Measurements from ENCODE around the gene MAPRE3.
"Not testable (repeated sequence)": the region's sequence is repeated elsewhere in the genome, so short reads cannot be mapped to it uniquely, and the experiment has no call there.

The MAPRE3 gene
- total RNA-seq: 6.6 reads per million, percentile 24 among the genes with 10 or more reads in this experiment

DNA sequence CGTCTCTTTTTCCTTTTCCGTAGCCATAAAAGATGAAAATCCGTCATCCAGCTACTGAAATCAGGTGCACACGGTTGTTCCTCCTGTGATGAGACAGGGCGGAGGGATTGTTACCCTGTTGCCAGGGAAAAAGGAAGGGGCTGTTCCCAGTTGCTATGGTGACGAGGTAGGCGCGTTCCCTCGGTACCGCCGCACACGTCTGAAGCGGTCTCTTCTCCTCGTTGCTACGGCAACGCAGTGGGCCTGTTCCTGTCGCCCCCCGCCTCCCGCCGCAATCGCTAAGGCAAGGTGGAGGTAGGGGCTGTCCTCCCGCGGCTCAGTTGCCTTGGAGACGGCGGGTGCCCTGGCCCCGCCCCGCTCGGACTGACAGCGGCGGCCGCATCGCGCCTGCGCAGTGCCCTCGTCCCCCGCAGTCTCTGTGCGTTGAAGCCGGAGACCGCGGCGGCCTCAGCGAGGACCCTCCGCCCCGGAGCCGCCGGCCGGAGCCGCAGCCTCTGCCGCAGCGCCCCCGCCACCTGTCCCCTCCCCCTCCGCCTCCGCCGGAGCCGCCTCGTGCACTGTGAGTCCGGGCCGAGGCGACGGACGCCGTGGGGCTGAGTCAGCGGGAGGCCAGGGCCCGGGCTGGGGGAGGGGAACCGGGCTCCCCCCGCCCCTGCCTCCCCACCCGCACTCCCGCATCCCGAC lies at the start of gene MAPRE3:
TSS of gene MAPRE3 (plus strand) at position 394 of the 684 bp plus-strand sequence. CDS start 51,582 bp downstream, outside the sequence.
- DNase-seq: peak; percentile 81

DNA sequence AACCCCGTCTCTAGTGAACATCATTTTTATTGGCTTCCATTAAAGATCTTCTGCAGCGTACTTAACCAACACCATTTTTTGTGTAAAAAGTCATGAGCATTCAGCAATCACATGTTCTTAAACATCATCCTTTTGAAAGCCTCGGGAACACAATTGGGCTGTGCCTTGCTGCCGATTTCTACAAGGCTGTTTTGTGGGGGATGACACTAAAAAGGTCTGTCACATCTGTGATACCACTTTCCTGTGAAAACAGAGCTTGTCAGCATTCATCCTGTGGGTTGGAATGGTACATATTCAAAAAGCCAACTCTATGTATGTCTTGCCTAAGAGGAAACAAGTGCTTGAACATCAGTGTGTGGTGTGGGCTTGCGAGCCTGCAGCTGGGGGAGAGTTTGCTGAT lies 49.1 kb upstream of the MAPRE3 start:
- no peak for DNase-seq

GRCh38 chr2:26922405-26923188 lies 47.8 kb upstream of the MAPRE3 start:
- DNase-seq: no peak

GRCh38 chr2:26923189-26923466 lies 47.3 kb upstream of the MAPRE3 start:
- DNase-seq: not testable (repeated sequence)

GRCh38 chr2:26924731-26925099 lies 45.7 kb upstream of the MAPRE3 start:
- DNase-seq: no peak

DNA sequence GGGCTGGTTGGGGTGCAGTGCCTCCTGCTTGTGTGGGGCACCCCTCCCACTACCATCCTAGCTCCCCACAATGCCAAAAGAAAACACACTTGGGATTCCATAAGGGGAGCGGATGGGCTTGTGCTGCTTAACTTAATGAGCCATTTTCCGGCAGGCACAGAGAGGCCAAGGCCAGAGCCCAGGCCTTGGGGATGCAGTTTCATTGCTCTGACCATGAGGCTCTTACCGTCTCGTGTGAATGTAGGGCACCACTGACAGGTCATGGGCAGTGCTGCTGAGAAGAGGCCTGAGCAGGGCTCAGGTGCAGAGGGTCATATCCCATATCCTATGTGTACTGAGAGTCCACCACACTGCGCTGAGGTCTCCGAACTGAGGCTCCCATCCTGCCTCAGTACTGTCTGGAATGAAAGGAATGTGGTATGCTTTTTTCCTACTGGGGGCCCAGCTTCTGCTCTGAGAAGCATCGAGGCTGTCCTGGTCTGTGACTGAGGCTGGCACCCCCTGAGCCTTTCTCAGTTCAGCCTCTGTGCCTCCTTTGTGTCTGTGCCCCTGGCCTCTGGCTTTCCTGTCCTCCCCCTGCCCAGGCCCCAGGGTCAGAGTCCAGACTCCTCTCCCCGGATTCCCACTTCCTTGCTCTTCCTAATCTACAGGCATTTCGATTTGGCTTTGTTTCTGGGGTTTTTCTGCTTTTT lies 45.2 kb upstream of the MAPRE3 start:
- DNase-seq: no peak

DNA sequence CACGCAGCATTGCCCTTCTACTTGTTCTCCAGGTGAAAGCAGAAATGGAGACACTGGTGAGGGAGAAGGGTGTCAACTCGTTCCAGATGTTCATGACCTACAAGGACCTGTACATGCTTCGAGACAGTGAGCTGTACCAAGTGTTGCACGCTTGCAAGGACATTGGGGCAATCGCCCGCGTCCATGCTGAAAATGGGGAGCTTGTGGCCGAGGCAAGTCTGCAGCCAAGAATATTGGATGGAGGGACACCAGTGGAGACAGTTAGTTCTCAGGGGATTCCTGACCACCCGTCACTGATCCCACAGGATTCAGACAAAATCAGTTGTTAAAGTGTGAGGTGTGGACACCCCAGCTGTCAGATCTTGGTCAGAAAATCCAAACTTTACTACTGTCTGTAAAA lies 43.2 kb upstream of the MAPRE3 start:
- no peak for DNase-seq

DNA sequence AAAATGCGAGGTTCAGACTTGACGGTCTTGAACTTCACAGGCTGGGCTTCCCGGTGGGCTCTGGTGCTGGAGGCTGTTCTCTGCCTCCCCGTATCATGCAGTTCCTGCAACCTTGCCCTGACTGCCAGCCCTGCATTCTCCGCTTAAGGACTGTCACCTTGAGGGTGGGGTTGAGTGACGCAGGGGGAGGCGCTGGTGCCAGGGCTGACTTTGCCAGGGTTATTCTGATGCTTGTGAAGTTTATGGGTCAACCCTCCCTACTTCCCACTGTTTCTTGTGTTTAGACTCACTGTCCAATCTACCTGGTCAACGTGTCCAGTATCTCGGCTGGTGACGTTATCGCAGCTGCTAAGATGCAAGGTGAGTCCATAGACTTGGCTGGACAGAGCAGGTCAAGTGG lies 37.5 kb upstream of the MAPRE3 start:
- no peak for DNase-seq

DNA sequence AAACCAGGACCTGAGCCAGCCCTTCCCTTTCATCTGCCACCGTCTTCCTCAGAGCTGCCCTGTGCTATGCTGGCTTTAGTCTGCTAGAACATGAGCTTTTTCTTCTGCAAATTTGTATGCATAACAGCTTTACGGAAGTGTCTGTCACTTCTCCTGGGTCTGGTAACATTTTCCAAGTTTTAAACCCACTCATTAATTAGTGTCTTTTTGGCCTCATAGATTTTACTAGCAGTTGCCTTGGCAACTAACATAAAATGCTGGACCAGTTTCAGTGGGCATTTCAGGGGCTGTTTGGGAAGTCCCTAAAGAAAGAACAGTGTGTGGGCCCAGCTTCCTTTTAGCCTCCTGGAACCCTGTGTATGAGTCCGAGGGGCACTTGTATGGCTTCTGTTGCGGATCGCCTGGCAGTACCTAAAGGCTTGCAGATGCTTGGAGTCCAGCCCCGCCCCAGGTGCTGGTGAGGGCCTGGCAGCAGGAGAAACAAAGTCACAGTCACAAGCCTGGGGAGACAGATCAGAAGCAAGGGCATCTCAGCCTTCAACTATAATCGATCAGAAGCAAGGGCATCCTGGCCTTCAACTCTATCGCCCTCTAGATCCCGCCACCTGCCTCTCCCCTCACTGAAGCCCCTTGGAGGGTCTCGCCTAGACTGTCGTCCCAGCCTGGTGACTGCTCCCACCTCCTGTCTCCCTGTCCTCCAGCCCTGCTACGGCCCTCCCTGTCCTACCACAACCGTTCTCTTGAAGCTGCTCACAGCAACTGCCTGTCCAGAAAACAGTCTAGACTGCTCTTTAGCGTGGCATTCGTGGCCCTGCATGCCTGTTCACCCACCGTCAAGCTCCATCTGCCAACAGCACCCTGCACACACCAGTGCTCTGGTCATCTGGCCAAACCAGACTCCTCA lies 36.8 kb upstream of the MAPRE3 start:
- DNase-seq: no peak

- no peak for DNase-seq
These were observed 36.1 kb upstream of the MAPRE3 start for GRCh38 chr2:26934335-26934724.

GRCh38 chr2:26934985-26935384 lies 35.5 kb upstream of the MAPRE3 start:
- DNase-seq: no peak

DNA sequence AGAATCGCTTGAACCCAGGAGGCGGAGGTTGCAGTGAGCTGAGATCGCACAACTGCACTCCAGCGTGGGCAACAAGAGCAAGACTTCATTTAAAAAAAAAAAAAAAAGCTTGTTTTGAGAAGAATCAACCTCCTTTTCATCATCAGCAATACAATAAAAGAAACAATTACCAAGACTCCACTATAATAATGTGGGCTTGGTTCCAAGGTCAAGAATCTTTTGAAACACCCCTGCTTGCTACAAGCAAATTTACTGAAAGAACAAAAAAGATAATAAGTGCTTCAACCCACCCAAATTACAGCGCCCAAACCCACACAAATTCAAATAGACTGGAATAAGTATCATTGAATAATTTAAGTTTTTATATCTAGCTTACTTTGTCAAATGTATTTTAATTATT lies 33.6 kb upstream of the MAPRE3 start:
- DNase-seq: no peak

DNA sequence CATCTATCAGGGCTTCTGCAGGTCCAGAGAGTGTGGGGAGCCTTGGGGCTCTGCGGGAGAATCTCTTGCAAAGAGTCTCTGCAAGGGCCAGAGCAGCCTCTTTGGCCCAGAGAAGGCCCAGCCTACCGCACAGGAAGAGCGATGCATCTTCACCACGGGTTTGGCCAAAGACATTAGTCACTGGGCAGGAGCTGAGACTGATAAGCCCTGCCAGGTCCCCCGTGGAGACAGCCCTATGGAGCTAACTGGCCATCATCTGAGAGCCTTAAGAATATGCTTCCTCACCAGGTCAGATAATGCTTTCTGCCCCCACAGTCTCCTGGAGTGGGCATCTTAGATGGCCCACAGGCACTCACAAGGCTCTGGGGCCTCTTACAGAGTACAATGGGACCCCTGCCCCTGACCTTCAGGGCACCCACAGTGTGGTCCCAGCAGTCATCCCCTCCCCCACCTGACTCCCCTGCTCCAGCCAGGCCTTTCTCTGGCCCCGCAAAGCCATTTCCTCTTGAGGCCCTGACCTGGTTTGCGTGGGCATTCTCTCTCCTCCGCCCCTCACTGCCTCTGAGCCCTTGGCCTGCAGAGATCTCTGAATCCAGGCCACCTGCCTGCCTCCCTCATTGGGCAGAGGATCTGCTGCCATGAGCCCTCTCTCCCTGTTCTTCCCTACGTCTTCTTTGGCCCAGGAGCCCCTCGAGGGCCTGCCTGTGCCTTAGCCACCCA lies 31.9 kb upstream of the MAPRE3 start:
- no peak for DNase-seq

DNA sequence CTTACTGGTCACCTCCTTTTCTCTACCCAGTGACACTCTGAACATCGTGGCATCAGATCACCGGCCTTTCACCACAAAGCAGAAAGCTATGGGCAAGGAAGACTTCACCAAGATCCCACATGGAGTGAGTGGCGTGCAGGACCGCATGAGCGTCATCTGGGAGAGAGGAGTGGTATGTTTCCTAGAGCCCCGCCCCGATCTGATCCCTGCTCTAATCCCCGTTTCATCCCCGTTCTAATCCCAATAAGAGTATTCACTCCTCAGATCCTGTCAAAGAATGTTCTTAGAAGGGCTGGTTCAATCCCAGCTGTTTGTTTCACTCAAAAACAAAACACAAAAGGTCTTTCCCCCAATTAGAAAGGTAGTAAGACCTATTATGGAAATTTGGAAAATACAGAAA lies 30.4 kb upstream of the MAPRE3 start:
- no peak for DNase-seq

DNA sequence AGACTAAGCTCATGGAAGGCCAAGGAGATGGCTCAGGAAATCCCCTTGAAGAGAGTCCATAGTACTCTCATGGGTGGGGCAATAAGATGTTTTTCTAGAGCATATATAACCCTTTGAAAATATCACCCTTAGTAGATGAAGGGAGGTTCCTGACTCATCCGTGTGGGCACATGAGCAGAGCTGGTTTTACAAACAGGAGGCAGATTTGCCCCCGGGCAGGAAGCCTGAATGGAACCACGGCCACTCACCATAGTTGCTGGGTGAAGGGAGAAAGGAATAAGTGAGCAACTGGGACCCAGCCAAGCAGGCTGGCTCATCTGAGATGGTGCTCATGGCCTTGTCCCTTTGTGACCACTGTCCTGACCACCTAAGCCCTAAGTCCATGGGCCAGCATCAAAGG lies 29.0 kb upstream of the MAPRE3 start:
- no peak for DNase-seq

DNA sequence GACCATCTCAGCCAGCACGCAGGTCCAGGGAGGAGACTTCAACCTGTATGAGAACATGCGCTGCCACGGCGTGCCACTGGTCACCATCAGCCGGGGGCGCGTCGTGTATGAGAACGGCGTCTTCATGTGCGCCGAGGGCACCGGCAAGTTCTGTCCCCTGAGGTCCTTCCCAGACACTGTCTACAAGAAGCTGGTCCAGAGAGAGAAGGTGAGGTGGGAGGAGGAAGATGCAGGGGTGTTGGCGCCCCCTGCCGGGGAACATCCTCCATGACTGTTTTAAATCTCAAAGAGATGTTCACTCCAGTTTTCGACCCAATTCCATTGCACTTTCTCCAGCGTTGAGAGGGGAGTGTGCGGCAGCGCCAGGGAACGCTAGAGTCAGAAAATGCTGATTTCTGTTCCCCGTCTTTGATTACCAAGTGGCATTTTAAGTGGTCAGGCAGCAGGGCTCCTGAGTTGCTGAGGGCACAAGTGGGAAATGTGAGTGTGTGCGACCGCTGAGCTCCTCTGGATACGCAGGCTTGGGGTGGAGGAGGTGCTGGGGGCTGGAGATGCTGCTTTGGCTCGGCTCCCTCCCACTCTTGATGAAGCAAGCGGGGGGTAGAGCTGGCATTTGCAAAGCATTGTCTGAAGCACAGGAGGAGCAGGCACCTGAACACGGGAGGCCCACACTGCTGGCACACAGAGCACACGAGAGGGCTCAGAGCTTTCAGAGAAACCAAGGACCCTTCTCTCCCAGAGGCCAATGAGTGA lies 27.7 kb upstream of the MAPRE3 start:
- peak; percentile 37 for DNase-seq

DNA sequence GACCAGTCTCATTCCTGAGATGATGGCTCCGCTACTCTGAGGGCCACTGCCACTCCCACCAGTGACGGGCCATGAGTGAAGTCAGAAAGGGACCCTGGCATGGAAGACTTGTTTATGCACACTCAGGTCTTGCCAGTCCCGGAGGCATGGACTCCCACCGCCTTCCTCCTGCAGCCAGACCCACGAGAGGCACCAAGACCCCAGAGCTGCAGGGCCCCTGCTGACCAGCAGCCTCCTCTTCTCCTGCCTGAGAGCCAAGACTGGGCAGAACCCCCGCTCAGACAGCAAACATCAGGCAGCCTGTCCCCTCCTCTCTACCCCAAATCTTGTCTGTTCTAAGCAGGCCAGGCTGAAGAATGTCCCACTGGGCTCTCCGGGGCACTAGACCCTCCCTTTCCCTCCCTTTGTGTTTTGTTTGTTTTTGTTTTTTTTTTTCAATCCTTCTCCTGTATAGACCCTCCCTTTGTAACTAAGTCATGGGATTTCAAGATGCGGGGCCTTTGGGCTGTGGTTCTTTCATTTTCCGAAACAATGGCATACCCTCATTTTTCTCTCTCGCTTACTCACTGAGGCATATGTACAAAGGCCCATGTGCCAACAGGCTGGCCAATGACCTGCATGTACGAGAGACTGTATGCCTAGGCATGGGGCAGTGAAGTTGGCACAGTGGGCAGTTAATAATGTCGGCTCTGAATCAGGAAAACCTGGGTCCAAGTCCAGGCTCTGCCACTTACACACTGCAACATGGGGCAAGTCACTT lies 24.3 kb upstream of the MAPRE3 start:
- no peak for DNase-seq

- no peak for DNase-seq
These were observed 23.3 kb upstream of the MAPRE3 start for GRCh38 chr2:26946841-26947784.

DNA sequence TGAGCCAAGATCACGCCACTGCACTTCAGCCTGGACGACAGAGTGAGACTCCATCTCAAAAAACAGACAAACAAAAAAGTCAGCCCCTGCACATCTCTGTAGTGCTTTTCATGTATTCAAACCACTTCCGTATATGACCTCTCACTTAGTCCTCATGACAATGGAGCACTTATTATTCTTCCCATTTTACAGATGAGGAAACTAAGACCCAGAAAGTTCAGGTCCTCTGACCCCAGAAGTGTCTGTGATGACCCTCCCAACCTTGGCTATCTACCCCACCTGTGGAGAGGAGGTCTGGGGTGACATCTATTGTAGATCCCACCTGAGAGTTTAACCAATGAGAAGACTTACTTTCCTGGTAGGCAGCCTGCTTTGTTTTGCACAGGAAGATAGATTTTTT lies 21.6 kb upstream of the MAPRE3 start:
- DNase-seq: no peak

DNA sequence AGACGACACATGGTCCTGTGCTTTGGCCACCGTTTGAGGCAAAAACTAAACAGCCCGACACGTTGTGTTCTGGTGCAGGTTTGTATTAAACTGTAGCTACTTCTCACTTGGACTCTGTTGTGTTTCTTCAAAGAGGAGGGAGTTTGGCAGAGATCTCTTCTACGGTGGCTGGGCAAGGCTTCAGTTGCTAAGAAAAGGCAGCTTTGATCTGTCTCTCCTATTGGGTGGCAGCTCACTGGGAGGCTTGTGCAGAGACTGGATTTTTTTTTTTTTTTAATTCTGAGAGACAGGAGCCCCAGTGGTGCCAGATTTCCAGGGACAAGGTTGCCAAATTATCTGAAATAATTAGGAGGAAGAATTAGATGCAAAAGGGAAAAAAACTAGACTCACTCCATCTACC lies 20.2 kb upstream of the MAPRE3 start:
- DNase-seq: no peak
